Left lung (tissue), 10 donors: Measurements from ENCODE around the gene CMIP. TPM values are rescaled to one million over a fixed set of nuclear protein-coding genes. Genes with fewer than 3 reads are reported as not detected.
A peak's percentile ranks its signal among the peaks of the same experiment; 100 is the strongest.
"Not testable (repeated sequence)": the region's sequence is repeated elsewhere in the genome, so short reads cannot be mapped to it uniquely, and the experiment has no call there.

ENCODE experiments used
- ATAC-seq: fragments of 200-7000 bp; cut with Tn5 transposase; one replicate; pipeline ENCODE4 v1.9.1; 2020; ENCODE audit warnings: moderate library complexity
- DNase-seq, 4 donors: peaks; one replicate each; pipeline ENCODE4 v3.0.0-alpha.2; 2013 to 2020
- H3K27ac ChIP-seq, 2 donors: fragments of 200-600 bp; sonication (generic) in 1 of 2; one replicate each; pipeline versions ENCODE4 v1.5.0 to v1.8.0; 2020 to 2021
- H3K27me3 ChIP-seq, 2 donors: fragments of 200-600 bp; sonication (generic) in 1 of 2; one replicate each; pipeline versions ENCODE4 v1.5.0 to v1.8.0; 2020 to 2021
- H3K36me3 ChIP-seq, 2 donors: fragments of 200-600 bp; sonication (generic) in 1 of 2; one replicate each; pipeline versions ENCODE4 v1.5.0 to v1.8.0; 2020 to 2021
- H3K4me1 ChIP-seq, 2 donors: fragments of 200-600 bp; one replicate each; pipeline ENCODE4 v1.8.0; 2021
- H3K4me3 ChIP-seq, 2 donors: fragments of 200-600 bp; sonication (generic) in 1 of 2; one replicate each; pipeline versions ENCODE4 v1.5.0 to v1.8.0; 2020 to 2021; ENCODE audit warnings: mild to moderate bottlenecking in 1 of 2
- H3K9me3 ChIP-seq, 2 donors: fragments of 200-600 bp; sonication (generic) in 1 of 2; one replicate each; pipeline versions ENCODE4 v1.5.0 to v1.8.0; 2020 to 2021
- intact Hi-C, 2 donors: fragments of 100-400 bp; cut with DNase I; formaldehyde crosslinking; loops; one replicate each; pipeline versions ENCODE4 v1.11.2 to v1.14.2; 2022
- polyA plus RNA-seq, 6 donors: library from polyadenylated mRNA; unstranded; fragments of 120-200 nt; gene quantifications; one replicate each; pipeline ENCODE4 v1.2.1, GENCODE V29; 2013; ENCODE audit not compliant: insufficient read length in 6 of 6
- total RNA-seq, 2 donors: library from RNA; stranded (reverse); fragmentation: NEBNext Ultra II Directional; extraction: Animal tissue kit (Norgen Biotek cat#: 25700); gene quantifications; one replicate each; pipeline ENCODE4 v1.2.1, GENCODE V29; 2021
- TF ChIP-seq, protein P1 (sequence below), 2 donors: fragments of 200-600 bp; sonication (generic) in 1 of 2; IDR thresholded peaks; one replicate each; pipeline versions ENCODE4 v1.5.0 to v1.8.0; 2021; ENCODE audit warnings: antibody characterized with exemption in 2 of 2
- donor health status: DM: no; HTN: yes; CAD: no.
- donor health status: DM: no; HTN: no; CAD: no.

Gene CMIP
- total and polyA plus RNA-seq, 8 donors = 35.3 to 55.8 (median 40.4) TPM

GRCh38 chr16:81520560-81521135, 76.0 kb downstream of the CMIP start:
- H3K27ac ChIP-seq = peak overlapping the region in 1 of 2 donors; percentile 67
- ATAC-seq = no peak
- peaks cover 0 to 39% of the 10 kb centered on the region in 2 donors for H3K4me1 ChIP-seq
- H3K36me3 ChIP-seq = peaks cover 0 to 15% of the 10 kb centered on the region in 2 donors
- no peaks in the 10 kb centered on the region for H3K27me3 ChIP-seq
- no peak overlapping the region for H3K4me3 ChIP-seq
- no peak for DNase-seq
- intact Hi-C loops = no loop called here
- TF ChIP-seq, protein P1, sequence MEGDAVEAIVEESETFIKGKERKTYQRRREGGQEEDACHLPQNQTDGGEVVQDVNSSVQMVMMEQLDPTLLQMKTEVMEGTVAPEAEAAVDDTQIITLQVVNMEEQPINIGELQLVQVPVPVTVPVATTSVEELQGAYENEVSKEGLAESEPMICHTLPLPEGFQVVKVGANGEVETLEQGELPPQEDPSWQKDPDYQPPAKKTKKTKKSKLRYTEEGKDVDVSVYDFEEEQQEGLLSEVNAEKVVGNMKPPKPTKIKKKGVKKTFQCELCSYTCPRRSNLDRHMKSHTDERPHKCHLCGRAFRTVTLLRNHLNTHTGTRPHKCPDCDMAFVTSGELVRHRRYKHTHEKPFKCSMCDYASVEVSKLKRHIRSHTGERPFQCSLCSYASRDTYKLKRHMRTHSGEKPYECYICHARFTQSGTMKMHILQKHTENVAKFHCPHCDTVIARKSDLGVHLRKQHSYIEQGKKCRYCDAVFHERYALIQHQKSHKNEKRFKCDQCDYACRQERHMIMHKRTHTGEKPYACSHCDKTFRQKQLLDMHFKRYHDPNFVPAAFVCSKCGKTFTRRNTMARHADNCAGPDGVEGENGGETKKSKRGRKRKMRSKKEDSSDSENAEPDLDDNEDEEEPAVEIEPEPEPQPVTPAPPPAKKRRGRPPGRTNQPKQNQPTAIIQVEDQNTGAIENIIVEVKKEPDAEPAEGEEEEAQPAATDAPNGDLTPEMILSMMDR (IDR thresholded peaks at IDR 0.05) = no peak
- H3K9me3 ChIP-seq = no peaks in the 10 kb centered on the region

DNA sequence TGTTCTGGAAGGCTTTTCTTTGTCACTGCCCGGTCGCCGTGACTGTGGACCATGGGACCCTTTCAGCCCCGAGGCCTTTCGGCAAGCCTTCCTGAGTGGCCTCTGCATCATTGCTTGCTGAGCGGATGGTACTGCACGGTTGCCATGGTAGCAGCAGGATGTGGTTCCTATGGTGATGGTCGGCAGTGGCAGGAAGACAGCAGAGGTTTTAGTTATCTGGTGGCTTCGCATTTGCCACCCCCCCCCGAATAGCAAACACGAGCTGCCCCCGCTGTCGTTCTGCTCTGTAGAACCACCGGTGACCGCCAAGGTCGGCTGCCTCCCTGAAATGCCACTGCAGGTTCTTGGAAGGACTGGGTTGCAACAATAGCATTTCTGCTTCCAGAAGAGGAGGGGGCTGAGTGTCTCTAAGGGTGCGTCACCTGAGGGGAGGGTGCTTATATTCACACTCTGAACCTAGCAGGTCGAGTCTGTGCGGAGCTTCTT, 76.6 kb downstream of the CMIP start:
- ATAC-seq (no peak), DNase-seq (no peak)
- Histone ChIP-seq H3K27me3 (no peaks in the 10 kb centered on the region), H3K9me3 (no peaks in the 10 kb centered on the region), H3K27ac (peak overlapping the region in 1 of 2 donors; percentile 67), H3K36me3 (peaks cover 0 to 15% of the 10 kb centered on the region in 2 donors), H3K4me1 (peaks cover 0 to 42% of the 10 kb centered on the region in 2 donors), H3K4me3 (no peak overlapping the region)
- TF ChIP-seq, protein P1 (IDR thresholded peaks at IDR 0.05) = no peak
- intact Hi-C loops = no loop called here

DNA sequence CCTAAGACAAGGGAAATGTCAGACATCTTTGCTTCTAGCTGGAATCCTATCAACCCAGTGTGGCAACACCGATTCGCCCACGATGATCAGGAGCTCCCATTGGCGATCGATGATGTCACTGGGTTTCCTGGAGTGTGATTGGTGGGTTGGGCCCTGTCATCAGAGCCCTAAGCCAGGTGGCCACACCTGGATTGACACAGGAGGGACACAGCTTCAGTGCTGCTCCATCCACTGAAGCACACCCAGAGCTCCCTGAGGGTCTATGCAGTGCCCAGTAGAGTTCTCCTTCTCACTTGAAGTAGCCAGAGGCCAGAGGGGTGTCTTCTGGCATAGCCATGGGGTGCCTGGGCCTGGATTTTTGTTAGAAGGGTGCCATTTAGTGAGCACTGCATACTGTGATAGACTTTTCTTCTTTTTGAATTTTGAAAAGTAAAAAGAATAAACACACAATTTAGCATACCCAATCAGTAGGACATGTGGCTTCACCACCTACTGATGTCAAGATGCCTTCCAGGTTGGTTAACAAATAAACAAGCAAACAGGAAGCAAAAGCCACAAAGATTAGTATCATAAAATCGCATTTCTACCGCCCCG, 77.6 kb downstream of the CMIP start:
- intact Hi-C loops = no loop called here
- H3K27ac ChIP-seq = no peak overlapping the region

DNA sequence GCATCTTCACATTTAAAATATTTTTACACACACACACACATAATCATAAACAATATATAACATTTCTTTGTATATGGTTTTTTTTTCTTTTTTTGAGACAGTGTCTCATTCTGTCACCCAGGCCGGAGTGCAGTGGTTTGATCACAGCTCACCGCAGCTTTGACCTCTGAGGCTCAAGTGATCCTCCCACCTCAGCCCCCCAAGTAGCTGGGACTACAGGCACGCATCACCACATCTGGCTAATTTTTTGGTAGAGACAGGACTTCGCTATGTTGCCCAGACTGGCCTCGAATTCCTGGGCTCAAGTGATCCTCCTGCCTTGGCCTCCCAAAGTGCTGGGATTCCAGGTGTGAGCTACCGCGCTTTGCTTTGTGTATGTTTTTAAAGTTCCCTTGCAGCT, 78.2 kb downstream of the CMIP start:
- H3K36me3 ChIP-seq, intact Hi-C loops, H3K4me3 ChIP-seq, H3K27ac ChIP-seq, H3K27me3 ChIP-seq, ATAC-seq, DNase-seq, H3K9me3 ChIP-seq: not testable (repeated sequence)
- peaks cover 10 to 59% of the 10 kb centered on the region in 2 donors for H3K4me1 ChIP-seq

More for the DNA sequence above, 77.6 kb downstream of the CMIP start:
- ATAC-seq (no peak), DNase-seq (no peak)
- Histone ChIP-seq H3K36me3 (peaks cover 0 to 9% of the 10 kb centered on the region in 2 donors), H3K4me1 (peaks cover 8 to 52% of the 10 kb centered on the region in 2 donors), H3K9me3 (no peaks in the 10 kb centered on the region), H3K27me3 (no peaks in the 10 kb centered on the region), H3K4me3 (no peak overlapping the region)
- TF ChIP-seq, protein P1 (IDR thresholded peaks at IDR 0.05) = no peak

- no peak for DNase-seq
- H3K27me3 ChIP-seq = no peaks in the 10 kb centered on the region
- H3K4me3 ChIP-seq = no peak overlapping the region
- H3K9me3 ChIP-seq = no peaks in the 10 kb centered on the region
- peaks cover 10 to 54% of the 10 kb centered on the region in 2 donors for H3K4me1 ChIP-seq
- peaks cover 0 to 9% of the 10 kb centered on the region in 2 donors for H3K36me3 ChIP-seq
- ATAC-seq = no peak
- H3K27ac ChIP-seq = no peak overlapping the region
- TF ChIP-seq, protein P1 (IDR thresholded peaks at IDR 0.05) = no peak
- intact Hi-C loops = no loop called here
Observed at GRCh38 chr16:81523387-81524115, 78.9 kb downstream of the CMIP start.
